Activated CD4-positive, alpha-beta memory T cell treated with anti-CD3 and anti-CD28 coated beads, Interleukin-2, amount 10 ng/mL, durations not matched to agents 7 days and 5 days (primary cell): ENCODE measurements around the gene TACR3. TPM values are rescaled to one million over a fixed set of nuclear protein-coding genes. Genes with fewer than 3 reads are reported as not detected.
"Not testable (repeated sequence)": the region's sequence is repeated elsewhere in the genome, so short reads cannot be mapped to it uniquely, and the experiment has no call there.

Source experiments
- CTCF ChIA-PET: fragments of 350-600 bp; sonication (Branson Sonifier 250); formaldehyde crosslinking; loops from one replicate; lab custom pipeline; 2021; ENCODE audit warnings: antibody characterized with exemption, inconsistent platforms; lab: Charles Lee
- POLR2A ChIA-PET: fragments of 350-600 bp; sonication (Branson Sonifier 250); formaldehyde crosslinking; loops from one replicate; lab custom pipeline; 2021; ENCODE audit warnings: antibody characterized with exemption; lab: Charles Lee
- DNase-seq: peaks from one replicate; pipeline ENCODE4 v3.0.0-alpha.2; 2020
- H3K27ac Mint-ChIP-seq: one replicate; pipeline ENCODE4 v1.8.0; 2021; ENCODE audit warnings: mild to moderate bottlenecking, mixed read lengths
- H3K27me3 Mint-ChIP-seq: one replicate; pipeline ENCODE4 v1.8.0; 2021; ENCODE audit warnings: mixed read lengths
- H3K36me3 Mint-ChIP-seq: one replicate; pipeline ENCODE4 v1.8.0; 2021; ENCODE audit warnings: low read depth, mixed read lengths
- H3K4me1 Mint-ChIP-seq: one replicate; pipeline ENCODE4 v1.8.0; 2021; ENCODE audit warnings: mixed read lengths
- H3K4me3 Mint-ChIP-seq: one replicate; pipeline ENCODE4 v1.8.0; 2021; ENCODE audit warnings: mild to moderate bottlenecking, mixed read lengths
- H3K9me3 Mint-ChIP-seq: one replicate; pipeline ENCODE4 v1.8.0; 2021; ENCODE audit warnings: mixed read lengths
- total RNA-seq, 2 experiments: library from RNA; stranded (reverse); gene quantifications; one replicate each; pipeline ENCODE4 v1.2.3, GENCODE V29; 2021

Gene TACR3, protein sequence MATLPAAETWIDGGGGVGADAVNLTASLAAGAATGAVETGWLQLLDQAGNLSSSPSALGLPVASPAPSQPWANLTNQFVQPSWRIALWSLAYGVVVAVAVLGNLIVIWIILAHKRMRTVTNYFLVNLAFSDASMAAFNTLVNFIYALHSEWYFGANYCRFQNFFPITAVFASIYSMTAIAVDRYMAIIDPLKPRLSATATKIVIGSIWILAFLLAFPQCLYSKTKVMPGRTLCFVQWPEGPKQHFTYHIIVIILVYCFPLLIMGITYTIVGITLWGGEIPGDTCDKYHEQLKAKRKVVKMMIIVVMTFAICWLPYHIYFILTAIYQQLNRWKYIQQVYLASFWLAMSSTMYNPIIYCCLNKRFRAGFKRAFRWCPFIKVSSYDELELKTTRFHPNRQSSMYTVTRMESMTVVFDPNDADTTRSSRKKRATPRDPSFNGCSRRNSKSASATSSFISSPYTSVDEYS
- not detected for total RNA-seq

- H3K36me3 Mint-ChIP-seq, result no peaks in the 10 kb centered on the region
- ChIA-PET POLR2A (no interaction called here), CTCF (no interaction called here)
- DNase-seq, result no peak
- no peaks in the 10 kb centered on the region for H3K9me3 Mint-ChIP-seq
- H3K27ac Mint-ChIP-seq, result no peak within 1 kb of the TSS
- no peaks in the 10 kb centered on the region for H3K4me1 Mint-ChIP-seq
- H3K27me3 Mint-ChIP-seq, result peaks cover 10% of the 10 kb centered on the region
- H3K4me3 Mint-ChIP-seq, result no peak within 1 kb of the TSS
Measured at GRCh38 chr4:103719830-103720207, at the start of gene TACR3. TSS of gene TACR3 (minus strand) at chr4:103719985. CDS start at chr4:103719675, 310 bp downstream.

DNA sequence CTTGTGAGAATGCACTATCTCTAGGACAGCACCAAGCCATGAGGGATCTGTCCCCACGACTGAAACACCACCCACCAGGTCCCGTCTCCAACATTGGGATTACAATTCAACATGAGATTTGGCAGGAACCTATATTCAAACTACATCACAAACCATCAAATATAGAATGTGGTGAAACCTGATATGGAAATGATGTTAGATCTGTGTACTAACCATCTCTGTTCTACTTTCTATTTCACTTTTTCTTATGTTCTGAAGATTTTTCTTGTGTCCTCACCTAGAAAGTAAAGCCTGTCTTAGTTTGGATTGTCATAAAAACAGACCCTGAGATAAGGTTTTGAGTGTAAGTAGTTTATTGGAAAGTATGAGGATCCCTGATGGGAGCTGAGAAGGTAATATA lies 37.8 kb upstream of the TACR3 start:
- no peaks in the 10 kb centered on the region for H3K9me3 Mint-ChIP-seq
- H3K36me3 Mint-ChIP-seq, result no peaks in the 10 kb centered on the region
- no peak overlapping the region for H3K27ac Mint-ChIP-seq
- H3K4me3 Mint-ChIP-seq, result no peak overlapping the region
- H3K27me3 Mint-ChIP-seq, result no peaks in the 10 kb centered on the region
- CTCF ChIA-PET, result no interaction called here
- POLR2A ChIA-PET, result no interaction called here
- H3K4me1 Mint-ChIP-seq, result no peaks in the 10 kb centered on the region
- DNase-seq, result no peak

GRCh38 chr4:103756741-103757140 lies 37.0 kb upstream of the TACR3 start:
- POLR2A ChIA-PET, result no interaction called here
- Mint-ChIP-seq H3K4me3 (no peak overlapping the region), H3K36me3 (no peaks in the 10 kb centered on the region), H3K27ac (no peak overlapping the region), H3K9me3 (no peaks in the 10 kb centered on the region), H3K4me1 (no peaks in the 10 kb centered on the region), H3K27me3 (no peaks in the 10 kb centered on the region)
- no peak for DNase-seq
- CTCF ChIA-PET, result no interaction called here

GRCh38 chr4:103754844-103755243 lies 35.1 kb upstream of the TACR3 start:
- H3K27ac Mint-ChIP-seq, result no peak overlapping the region
- H3K4me3 Mint-ChIP-seq, result no peak overlapping the region
- POLR2A ChIA-PET, result no interaction called here
- H3K27me3 Mint-ChIP-seq, result no peaks in the 10 kb centered on the region
- no peaks in the 10 kb centered on the region for H3K36me3 Mint-ChIP-seq
- H3K4me1 Mint-ChIP-seq, result no peaks in the 10 kb centered on the region
- no peak for DNase-seq
- CTCF ChIA-PET, result no interaction called here
- peaks cover 2% of the 10 kb centered on the region for H3K9me3 Mint-ChIP-seq

DNA sequence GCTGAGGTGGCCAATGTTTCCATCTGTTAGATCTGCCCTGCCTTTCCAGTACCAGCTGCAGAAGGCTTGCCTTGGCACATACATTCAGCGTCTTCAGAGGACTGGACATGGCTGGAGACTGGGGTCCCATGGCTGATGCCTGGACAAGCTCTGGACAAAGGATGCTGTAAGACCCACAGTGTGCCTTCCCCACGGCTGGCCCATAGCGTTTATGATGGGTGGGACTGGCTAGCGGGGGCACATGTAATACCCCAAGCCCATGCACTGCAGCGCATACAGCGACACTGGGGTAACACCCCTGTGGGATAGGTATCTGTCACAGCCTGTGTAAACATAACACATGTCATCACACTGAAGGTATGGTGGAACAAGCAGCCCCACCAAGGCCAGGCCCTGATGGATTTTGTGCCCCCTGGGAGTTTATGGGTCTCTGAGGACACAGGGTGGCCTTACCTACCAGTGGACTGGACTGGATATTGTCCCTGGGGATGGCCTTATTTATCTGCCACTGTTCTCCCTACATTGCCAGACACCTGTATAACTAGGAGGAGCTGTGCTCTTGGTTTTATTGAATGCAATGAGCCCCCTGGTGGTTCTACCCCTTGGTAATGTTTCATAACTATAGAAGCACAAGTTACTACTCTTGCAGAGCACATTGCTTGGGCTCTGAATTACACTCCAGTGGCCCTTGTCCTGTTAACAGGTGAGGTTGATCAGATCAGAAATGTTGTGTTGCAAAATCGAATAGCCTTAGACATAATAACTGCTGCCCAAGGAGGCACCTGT lies 34.3 kb upstream of the TACR3 start:
- DNase-seq, result no peak
- no peak overlapping the region for H3K27ac Mint-ChIP-seq
- H3K36me3 Mint-ChIP-seq, result no peaks in the 10 kb centered on the region
- CTCF ChIA-PET, result no interaction called here
- H3K4me1 Mint-ChIP-seq, result no peaks in the 10 kb centered on the region
- H3K9me3 Mint-ChIP-seq, result peaks cover 2% of the 10 kb centered on the region
- no peaks in the 10 kb centered on the region for H3K27me3 Mint-ChIP-seq
- POLR2A ChIA-PET, result no interaction called here
- no peak overlapping the region for H3K4me3 Mint-ChIP-seq

- CTCF ChIA-PET, DNase-seq, H3K27ac Mint-ChIP-seq, H3K4me1 Mint-ChIP-seq, H3K36me3 Mint-ChIP-seq, H3K4me3 Mint-ChIP-seq, POLR2A ChIA-PET, H3K9me3 Mint-ChIP-seq: not testable (repeated sequence)
- peaks cover 10% of the 10 kb centered on the region for H3K27me3 Mint-ChIP-seq
Measured at GRCh38 chr4:103723150-103723549, 3.4 kb upstream of the TACR3 start.

- Mint-ChIP-seq H3K4me1 (no peaks in the 10 kb centered on the region), H3K9me3 (no peaks in the 10 kb centered on the region), H3K4me3 (no peak overlapping the region), H3K36me3 (no peaks in the 10 kb centered on the region), H3K27ac (no peak overlapping the region), H3K27me3 (peaks cover 10% of the 10 kb centered on the region)
- no peak for DNase-seq
- CTCF ChIA-PET, result no interaction called here
- POLR2A ChIA-PET, result no interaction called here
Measured at GRCh38 chr4:103721251-103721650, 1.5 kb upstream of the TACR3 start.

DNA sequence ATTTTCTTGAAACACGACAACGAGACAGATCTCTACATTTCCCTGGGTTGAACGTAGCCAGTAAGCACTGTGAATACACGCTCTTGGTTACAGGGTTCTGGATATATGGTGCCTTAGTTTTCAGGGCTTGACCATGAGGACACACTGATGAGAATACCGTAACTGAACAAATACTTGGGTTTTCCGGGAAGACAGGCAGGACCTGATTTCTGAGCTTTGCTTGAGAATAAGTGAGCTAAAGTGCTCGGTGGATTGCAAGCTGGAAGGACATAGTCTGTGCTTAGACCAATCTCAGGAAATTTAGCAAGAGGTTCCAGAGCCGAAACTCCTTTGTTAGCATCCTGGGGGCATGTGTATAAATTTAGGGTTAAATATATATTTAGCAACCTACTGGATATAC lies 876 bp upstream of the TACR3 start:
- Mint-ChIP-seq H3K27ac (no peak overlapping the region), H3K9me3 (no peaks in the 10 kb centered on the region), H3K36me3 (no peaks in the 10 kb centered on the region), H3K4me3 (no peak overlapping the region), H3K27me3 (peaks cover 10% of the 10 kb centered on the region), H3K4me1 (no peaks in the 10 kb centered on the region)
- POLR2A ChIA-PET, result no interaction called here
- DNase-seq, result no peak
- CTCF ChIA-PET, result no interaction called here

DNA sequence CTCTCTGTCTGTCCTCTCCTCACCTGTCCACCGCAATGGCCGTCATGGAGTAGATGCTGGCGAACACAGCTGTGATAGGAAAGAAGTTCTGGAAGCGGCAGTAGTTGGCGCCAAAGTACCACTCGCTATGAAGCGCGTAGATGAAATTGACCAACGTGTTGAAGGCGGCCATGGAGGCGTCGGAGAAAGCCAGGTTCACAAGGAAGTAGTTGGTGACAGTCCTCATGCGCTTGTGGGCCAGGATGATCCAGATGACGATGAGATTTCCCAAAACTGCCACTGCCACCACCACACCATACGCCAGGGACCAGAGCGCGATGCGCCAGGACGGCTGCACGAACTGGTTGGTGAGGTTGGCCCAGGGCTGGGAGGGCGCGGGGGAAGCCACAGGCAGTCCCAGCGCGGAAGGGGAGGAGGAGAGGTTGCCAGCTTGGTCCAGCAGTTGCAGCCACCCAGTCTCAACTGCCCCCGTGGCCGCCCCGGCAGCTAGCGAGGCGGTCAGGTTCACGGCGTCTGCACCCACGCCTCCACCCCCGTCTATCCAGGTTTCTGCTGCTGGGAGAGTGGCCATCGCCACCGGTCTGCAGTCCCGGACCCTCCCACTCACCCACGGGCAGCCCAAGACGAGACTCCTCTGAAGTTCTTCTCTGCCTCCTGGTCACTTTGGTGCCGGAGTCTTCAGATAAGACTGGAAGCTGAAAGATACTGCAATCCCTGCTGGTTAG lies 518 bp downstream of the TACR3 start:
- no peaks in the 10 kb centered on the region for H3K4me1 Mint-ChIP-seq
- H3K9me3 Mint-ChIP-seq, result no peaks in the 10 kb centered on the region
- H3K27me3 Mint-ChIP-seq, result peaks cover 10% of the 10 kb centered on the region
- no peak overlapping the region for H3K4me3 Mint-ChIP-seq
- ChIA-PET CTCF (no interaction called here), POLR2A (no interaction called here)
- no peaks in the 10 kb centered on the region for H3K36me3 Mint-ChIP-seq
- no peak for DNase-seq
- no peak overlapping the region for H3K27ac Mint-ChIP-seq

GRCh38 chr4:103692615-103693014 lies 27.2 kb downstream of the TACR3 start:
- Mint-ChIP-seq H3K9me3 (peaks cover 2% of the 10 kb centered on the region), H3K4me3 (no peak overlapping the region), H3K36me3 (no peaks in the 10 kb centered on the region), H3K27me3 (no peaks in the 10 kb centered on the region), H3K27ac (no peak overlapping the region), H3K4me1 (no peaks in the 10 kb centered on the region)
- CTCF ChIA-PET, result no interaction called here
- DNase-seq, result no peak
- POLR2A ChIA-PET, result no interaction called here

- Mint-ChIP-seq H3K4me3 (no peak overlapping the region), H3K27me3 (no peaks in the 10 kb centered on the region), H3K9me3 (peaks cover 3% of the 10 kb centered on the region), H3K36me3 (no peaks in the 10 kb centered on the region), H3K4me1 (no peaks in the 10 kb centered on the region), H3K27ac (no peak overlapping the region)
- DNase-seq, result no peak
- ChIA-PET CTCF (interaction anchor here (1.1 kb wide), 1 partner anchor 9 kb away, joined by 4 read pairs; no protein-coding TSS in a partner anchor), POLR2A (no interaction called here)
Measured at GRCh38 chr4:103673983-103674382, 45.8 kb downstream of the TACR3 start.

- POLR2A ChIA-PET, H3K9me3 Mint-ChIP-seq, CTCF ChIA-PET, H3K4me3 Mint-ChIP-seq, DNase-seq, H3K4me1 Mint-ChIP-seq, H3K27me3 Mint-ChIP-seq, H3K36me3 Mint-ChIP-seq, H3K27ac Mint-ChIP-seq: not testable (repeated sequence)
Measured at GRCh38 chr4:103666764-103667163, 53.0 kb downstream of the TACR3 start.

GRCh38 chr4:103664436-103665075 lies 55.2 kb downstream of the TACR3 start:
- CTCF ChIA-PET, result interaction anchor here (1.8 kb wide), 1 partner anchor 9 kb away, joined by 4 read pairs; no protein-coding TSS in a partner anchor
- Mint-ChIP-seq H3K27me3 (no peaks in the 10 kb centered on the region), H3K4me1 (no peaks in the 10 kb centered on the region), H3K36me3 (no peaks in the 10 kb centered on the region), H3K4me3 (no peak overlapping the region), H3K27ac (no peak overlapping the region), H3K9me3 (no peaks in the 10 kb centered on the region)
- no peak for DNase-seq
- POLR2A ChIA-PET, result no interaction called here
